GM19240 (cell line): ENCODE results near the gene ACTN4.

ENCODE experiments used
- DNase-seq: peaks from one replicate; pipeline ENCODE4 v3.0.0; 2011; ENCODE audit warnings: low spot score; ENCODE audit not compliant: insufficient read length

The ACTN4 gene

DNA sequence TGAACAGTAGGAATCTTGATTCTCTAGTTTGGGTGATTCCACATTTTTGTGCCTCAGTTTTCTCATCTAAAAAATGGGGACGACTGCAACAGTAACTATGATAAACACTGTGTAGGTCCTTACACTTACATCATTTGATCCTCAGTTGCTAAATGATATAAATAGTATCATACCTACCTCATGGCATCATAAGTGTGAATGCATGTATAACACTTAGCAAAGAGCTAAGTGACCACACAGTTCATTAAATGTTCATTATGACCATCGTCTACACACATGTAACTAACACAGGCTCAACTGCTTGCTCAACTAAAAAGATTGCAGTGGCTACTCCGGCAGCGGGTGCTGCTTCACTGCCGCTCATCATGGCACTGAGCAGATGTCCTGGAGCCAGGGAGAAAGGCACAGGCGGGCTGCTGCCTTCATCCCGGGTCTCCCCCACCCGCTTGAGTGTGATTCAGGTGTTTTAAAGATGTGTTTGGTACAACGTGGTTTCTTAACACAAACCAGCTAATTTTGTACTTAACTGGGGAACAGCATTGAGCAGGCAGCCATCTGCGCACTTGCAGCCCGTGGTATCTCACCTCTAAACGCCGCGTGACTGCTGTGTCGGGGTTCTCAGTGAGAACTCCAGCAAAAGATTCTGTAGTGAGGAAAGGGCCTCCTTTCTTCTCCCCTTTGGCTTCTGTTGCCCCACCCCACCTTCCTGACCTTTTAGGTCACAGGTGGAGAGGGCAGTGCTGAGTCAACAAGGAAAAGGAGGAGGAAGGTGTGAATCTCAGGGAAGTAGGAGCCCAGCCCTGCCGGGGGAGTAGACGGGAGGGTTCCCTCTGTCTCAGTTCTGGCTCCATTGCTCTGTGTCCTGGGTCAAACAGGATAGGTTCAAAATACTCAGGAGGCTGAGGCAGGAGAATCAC lies 11.7 kb upstream of the ACTN4 start:
- no peak for DNase-seq

DNA sequence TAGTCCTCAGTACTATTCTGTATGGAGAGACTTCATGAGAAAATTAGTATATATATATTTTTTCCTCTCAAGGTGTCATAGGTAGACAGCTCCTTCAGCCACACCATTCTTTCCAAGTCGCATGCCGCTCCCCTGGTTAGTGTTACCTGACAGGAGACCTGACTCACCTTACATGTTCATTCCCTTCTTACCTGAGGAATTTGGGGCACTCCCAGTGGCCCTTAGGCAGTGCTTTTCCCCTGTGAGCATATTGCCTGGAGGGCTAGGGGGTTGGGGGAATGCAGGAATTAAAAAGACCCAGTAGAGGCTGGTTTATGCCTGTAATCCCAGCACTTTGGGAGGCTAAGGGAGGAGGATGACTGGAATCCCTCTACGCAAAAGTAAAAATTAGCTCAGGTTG lies 9.0 kb upstream of the ACTN4 start:
- no peak for DNase-seq

DNA sequence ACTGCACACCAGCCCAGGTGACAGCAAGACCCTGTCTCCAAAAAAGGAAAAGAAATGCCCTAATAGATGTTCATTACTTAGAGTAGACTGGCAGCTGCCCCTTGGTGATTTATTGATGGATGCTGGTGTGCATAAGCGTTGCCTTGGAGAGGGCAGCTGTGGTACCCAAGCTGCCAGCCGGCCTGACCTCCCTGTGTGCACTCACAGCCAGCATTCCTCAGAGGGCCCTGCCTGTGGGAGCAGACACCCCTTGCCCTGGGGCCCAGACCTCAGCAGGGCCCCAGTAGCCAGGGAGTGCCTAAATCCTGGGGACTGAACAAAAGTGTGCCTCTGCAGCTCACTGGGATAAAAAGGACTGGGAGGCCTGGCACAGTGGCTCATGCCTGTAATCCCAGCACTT lies 7.8 kb upstream of the ACTN4 start:
- DNase-seq: no peak

- no peak for DNase-seq
Measured at GRCh38 chr19:38640368-38640767, 7.1 kb upstream of the ACTN4 start.

DNA sequence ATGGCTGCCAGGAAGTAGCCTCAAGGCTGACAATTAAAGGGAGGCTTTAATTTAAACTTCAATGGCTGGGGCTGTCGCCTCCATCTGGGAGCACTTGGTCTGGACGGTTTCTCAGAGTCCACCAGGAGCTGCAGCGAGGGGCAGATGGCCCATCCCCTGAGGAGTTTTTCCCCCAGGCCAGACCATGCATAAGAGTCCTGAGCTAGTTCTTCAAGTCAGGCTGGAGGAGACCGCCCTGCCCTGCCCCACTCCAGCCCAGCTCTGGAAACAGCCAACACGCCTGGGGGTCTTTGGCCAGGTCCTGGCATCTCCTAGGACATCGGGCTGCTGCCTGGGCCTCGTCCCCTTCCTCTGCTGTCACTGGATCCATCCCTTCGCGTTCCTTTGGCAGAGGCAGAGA lies 5.3 kb upstream of the ACTN4 start:
- no peak for DNase-seq

GRCh38 chr19:38644719-38645118 lies 2.7 kb upstream of the ACTN4 start:
- no peak for DNase-seq

DNA sequence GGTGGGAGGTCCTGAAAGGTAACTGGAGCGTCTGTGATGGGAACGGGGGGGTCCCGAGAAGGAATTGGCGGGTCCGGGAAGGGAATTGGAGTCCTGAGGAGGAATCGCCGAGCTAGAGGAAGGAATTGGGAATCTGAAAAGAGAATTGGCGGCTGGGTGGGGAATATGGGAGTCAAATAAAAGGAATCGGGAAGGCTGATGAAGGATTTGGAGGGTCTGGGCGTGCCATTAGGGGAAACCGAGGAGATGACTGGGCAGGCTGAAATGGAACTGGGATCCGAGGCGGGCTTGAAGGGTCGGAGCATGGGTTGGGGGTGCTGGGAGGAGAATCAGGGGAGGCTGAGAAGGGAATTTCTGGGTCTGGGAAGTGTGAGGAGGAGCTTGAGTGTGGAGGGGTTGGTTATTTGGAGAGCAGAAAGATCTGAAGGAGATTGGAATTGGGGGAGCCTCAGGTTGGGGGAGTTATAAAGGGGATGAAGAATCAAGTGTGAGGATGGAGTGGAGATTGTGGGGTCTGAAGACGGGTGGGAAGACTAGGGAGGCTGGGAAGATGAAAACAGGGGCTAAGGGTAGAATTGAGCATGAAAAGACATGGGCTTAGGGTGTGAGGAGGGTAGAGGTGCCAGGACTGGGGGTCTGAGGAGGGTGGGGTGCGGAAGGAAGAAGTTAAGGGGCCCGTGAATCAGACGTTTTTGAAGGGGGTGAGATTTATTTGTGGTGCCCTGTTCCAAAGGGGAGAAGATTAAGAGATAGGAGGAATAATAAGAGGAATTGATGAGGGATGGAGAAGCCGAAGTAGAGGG lies 718 bp downstream of the ACTN4 start:
- no peak for DNase-seq

DNA sequence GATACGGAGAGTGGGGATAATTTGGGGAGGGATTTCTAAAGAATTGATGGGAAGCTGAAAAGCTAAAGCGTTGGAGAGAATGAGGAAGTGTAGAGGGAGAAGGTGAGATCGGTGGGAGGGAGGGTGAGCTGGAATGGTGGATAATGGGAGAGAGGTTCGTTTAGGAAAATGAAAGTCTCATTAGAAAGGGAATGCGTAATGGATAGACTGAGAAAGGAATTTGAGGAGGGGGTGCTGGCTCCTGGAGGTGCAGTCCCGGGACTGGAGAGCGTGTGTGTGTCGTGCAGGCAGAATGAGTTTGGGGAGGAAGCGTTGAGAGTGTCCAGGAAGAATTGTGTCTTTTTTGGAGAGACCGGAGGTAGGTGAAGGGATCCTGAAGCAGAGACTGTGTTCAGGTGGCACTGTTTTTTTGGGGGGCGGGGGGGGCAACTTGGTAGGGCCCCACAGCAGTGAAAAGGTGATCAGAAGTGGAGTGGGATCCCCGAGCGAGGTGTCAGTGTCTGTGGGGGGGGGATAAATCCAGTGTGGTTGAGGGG lies 1.4 kb downstream of the ACTN4 start:
- DNase-seq: no peak

DNA sequence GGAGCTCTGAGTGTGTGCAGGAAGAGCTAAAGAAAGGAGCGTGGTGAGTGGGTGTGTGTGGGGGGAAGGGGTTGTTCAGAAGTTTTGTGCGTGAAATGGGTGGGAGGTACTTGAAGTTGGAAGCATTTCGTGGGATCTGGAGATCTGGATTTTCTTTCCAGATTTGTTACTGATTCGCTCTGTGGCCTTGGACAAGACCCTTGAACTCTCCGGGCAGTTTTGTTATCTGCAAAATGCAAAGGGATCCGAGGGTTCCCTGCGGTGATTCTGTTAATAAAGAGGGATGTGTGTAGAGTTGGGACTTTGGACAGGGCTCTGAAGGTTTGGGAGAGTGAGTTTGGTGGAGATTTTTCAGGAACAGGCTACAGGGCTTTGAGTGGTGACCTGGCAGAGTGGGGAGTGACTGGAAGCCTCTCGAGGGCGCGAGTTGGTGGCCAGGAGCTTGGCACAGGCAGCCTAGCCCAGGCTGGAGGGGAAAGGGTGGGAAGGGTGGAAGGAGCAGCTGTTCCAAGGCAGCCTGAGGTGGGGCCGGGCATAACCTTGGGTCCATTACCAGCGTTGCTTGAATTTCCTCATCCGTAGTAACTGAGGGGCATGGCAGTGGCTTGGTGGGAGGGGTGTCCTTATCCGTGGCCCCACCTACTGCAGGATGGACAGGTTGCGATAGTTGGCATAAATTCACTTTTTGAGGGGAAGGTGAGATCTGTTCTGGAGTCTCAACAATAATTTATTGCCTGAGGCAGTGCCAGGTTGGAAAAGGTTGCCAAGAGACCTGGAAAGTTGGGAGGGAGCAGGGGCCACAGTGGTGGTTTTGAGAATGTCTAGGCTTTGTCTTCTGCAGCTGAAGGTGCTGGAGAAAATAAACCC lies 2.1 kb downstream of the ACTN4 start:
- DNase-seq: no peak

- DNase-seq: no peak
Measured at GRCh38 chr19:38650172-38650775, 2.8 kb downstream of the ACTN4 start.

DNA sequence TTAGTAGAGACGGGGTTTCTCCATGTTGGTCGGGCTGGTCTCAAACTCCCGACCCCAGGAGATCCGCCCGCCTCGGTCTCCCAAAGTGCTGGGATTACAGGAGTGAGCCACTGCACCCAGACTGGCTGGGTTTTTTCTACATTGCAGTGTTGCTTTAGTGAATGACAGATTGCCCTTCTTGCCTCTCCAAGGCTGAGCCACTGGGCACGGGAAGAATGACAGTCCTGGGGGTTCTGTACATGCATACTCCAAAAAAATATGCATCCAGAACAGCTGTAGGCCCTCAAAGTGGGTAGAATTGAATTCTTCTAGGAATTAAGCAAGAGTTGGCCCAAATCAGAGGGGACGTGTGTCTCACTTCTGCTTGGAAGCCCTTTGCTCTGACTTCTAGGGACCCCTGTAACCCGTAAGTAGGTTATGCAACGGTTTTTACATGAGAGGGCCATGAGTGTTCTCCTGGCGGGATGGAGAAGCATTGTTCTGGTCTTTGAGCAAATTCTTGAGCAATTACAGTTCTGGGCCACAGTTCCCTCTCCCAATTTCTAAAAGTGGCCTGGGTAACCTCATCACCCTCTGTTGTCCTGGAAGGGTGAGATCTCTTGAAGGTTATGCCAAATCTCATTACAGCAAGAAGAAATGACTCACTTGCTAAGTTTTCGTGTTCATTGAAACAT lies 3.6 kb downstream of the ACTN4 start:
- no peak for DNase-seq

DNA sequence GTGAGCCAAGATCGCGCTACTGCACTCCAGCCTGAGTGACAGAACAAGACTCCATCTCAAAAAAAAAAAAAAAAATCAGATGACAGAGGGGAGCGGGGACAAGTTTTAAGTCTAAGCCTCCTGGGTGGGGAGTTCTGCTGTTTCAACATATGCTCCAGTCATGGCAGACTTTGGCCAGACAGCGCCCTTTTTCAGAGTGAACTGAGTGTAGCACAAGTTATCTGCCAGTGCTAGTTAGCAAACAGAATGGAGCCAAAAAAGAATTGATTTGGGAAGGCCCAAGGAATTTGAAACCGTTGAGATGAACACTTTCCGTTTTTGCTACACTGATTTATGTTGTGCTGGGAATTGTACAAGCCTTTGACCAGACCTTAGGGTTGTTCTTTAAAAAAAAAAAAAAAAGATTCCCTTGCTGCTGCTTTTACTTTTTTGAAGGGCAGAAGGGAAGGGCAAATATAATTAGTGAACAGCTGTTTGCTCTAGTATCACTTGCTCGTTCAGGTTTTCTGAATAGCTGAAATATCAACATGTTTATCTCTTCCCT lies 5.7 kb downstream of the ACTN4 start:
- no peak for DNase-seq

DNA sequence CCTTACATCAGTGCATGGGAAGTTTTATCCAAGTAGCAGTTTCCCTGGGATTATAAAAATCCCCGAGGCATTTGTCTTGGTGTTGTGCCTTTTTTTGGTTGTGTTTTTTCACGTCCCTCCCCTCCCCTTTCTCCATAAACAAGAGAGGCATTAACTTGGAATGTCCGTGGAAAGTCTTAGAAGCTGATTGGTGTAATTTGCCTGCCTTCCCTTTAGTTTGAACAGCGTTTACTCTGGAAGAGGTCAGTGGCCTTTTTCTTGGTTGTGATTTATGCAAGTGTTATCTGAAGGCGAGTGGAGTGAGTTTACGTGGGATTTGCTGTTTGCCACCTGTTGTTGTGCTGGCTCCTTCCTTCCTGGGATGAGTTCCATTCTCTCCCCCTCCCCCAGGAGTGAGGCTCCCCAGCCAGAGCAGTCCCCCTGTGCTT lies 7.2 kb downstream of the ACTN4 start:
- no peak for DNase-seq

GRCh38 chr19:38655148-38655824 lies 7.8 kb downstream of the ACTN4 start:
- DNase-seq: no peak

GRCh38 chr19:38656171-38656981 lies 8.9 kb downstream of the ACTN4 start:
- no peak for DNase-seq

DNA sequence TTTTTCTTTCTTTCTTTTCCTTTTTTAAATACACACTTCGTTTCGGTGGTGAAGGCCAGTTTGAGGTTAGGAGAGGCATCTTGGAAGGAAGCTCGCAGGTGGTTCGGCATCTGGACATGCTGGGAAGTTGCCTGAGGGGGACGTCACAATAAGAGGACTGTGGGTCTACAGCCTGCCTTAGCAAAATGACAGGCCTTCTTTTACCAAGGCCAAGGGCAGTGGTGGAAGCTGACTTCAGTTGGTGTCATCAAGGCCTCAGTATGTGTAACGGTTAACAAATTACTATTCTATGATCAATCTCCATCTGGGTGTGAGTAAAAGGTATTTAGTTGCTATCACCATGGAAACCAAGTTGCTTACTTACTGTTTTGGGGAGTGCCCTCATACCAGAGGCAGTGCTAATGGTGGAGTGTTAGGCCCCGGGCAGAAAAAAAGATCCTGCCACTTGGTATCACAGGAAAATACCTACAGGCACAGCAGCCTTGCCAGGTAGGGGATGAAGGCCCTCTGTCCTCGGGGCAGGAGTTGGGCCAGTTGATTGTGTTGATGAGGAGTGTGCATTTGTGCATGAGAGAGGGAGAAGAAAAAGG lies 10.3 kb downstream of the ACTN4 start:
- DNase-seq: no peak

GRCh38 chr19:38658462-38659306 lies 11.2 kb downstream of the ACTN4 start:
- no peak for DNase-seq
